Fibroblast of the aortic adventitia (primary cell): ENCODE results near the gene FBXO21. TPM values are rescaled to one million over a fixed set of nuclear protein-coding genes. Genes with fewer than 3 reads are reported as not detected.
"Not testable (repeated sequence)": the region's sequence is repeated elsewhere in the genome, so short reads cannot be mapped to it uniquely, and the experiment has no call there.

ENCODE experiments used
- DNase-seq: peaks from one replicate; pipeline ENCODE4 v3.0.0-alpha.2; 2010; ENCODE audit warnings: low read depth
- H3K4me3 ChIP-seq: 2 replicates; pipeline ENCODE4 v1.5.1; 2011; ENCODE audit warnings: low read depth, mild to moderate bottlenecking, control low read depth, low read length, moderate library complexity
- total RNA-seq: library from RNA; depleted of rRNA; stranded (reverse); fragments of >200 nt; gene quantifications from 2 replicates; pipeline ENCODE4 v1.2.3, GENCODE V29; 2012; ENCODE audit warnings: low replicate concordance
- TF ChIP-seq, protein P1 (sequence below): IDR thresholded peaks from 2 replicates; pipeline ENCODE4 v1.5.1; 2011; ENCODE audit warnings: mild to moderate bottlenecking, low read length, control low read depth, inconsistent platforms; ENCODE audit not compliant: insufficient read depth

FBXO21 gene
- total RNA-seq, 1 donor = 41.5 TPM

DNA sequence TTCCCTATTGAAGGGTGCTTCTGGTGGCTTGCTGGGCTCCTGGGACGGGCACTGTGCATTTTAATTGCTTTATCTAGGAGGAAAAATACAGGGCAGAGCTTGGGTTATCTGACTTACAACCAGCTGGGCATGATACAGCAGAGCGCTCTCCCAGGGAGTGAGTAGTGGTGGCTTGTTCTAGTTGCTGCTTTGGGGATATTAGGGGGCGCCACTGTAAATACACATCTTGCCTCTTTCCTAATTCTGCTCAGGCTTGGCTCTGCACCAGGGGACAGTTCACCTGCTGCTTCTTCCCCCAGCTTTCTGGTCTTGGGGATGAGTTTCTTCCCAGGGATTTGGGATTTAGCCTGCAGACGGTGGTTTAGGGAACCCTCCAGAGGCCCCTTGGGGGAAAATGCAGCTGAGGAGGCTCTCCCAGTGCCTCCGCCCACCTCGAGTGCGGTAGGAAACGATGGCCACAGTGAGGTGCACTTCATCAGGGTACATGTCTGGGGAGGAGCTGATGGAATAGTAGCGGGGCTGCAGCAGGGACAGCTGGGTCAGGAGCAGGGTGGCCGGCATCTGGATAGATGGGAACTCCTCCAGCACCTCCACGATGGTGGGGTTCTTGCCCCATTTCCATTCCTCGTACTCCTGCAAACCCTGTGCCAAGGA, 36.9 kb upstream of the FBXO21 start:
- no peak for DNase-seq
- TF ChIP-seq, protein P1, sequence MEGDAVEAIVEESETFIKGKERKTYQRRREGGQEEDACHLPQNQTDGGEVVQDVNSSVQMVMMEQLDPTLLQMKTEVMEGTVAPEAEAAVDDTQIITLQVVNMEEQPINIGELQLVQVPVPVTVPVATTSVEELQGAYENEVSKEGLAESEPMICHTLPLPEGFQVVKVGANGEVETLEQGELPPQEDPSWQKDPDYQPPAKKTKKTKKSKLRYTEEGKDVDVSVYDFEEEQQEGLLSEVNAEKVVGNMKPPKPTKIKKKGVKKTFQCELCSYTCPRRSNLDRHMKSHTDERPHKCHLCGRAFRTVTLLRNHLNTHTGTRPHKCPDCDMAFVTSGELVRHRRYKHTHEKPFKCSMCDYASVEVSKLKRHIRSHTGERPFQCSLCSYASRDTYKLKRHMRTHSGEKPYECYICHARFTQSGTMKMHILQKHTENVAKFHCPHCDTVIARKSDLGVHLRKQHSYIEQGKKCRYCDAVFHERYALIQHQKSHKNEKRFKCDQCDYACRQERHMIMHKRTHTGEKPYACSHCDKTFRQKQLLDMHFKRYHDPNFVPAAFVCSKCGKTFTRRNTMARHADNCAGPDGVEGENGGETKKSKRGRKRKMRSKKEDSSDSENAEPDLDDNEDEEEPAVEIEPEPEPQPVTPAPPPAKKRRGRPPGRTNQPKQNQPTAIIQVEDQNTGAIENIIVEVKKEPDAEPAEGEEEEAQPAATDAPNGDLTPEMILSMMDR = no peak
- H3K4me3 ChIP-seq = no peak overlapping the region

DNA sequence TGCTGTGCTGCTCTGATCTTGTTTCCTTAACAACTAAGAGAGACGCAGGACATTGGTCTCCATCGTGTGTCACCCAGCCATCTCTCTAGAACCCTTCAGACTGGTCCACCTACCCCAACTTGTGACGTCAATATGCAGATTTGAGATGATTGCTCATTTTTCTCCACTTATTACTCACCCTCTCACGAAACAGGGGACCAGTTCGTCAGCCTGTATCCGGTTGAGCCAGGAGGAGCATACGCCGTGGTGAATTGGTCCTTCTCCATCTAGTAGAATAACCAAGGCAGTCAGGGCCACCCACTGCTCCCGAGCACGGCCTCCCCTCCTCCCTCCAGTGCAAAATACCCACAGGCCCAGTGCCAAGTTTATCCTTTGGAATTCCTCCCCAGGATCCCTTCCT, 36.2 kb upstream of the FBXO21 start:
- H3K4me3 ChIP-seq = no peak overlapping the region
- TF ChIP-seq, protein P1 = no peak
- no peak for DNase-seq

DNA sequence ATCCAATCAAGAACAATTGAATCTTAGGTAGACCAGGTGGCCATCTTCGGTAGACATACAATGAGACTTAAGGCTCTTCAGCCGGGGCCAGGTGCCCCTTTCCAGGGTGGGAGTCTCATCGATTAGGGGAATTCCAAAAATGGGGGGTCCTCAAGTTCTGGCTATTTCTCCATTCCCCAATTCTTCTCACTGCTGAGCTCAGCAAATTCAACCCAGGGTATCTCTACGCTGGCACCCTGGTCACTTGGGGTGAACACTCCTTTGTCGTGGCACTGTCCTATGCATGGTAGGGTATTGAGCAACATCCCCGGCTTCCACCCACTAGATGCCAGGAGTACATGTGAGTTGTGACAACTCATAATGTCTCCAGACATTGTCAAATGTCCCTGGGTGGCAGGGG, 34.9 kb upstream of the FBXO21 start:
- DNase-seq = no peak
- TF ChIP-seq, protein P1 = no peak
- no peak overlapping the region for H3K4me3 ChIP-seq

DNA sequence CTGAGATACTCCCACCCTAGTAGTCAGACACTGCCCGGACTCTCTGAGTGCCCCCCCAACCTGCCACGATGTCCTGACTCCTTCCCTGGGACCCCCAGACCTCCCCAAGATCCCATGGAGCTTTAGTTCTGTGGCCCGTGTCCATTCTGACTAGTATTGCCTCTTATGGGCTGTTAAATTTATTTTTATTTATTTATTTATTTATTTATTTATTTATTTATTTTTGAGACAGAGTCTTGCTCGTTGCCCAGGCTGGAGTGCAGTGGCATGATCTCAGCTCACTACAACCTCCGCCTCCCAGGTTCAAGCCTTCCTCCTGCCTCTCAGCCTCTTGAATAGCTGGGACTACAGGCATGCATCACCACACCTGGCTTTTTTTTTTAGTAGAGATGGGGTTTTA, 30.7 kb upstream of the FBXO21 start:
- DNase-seq, H3K4me3 ChIP-seq: not testable (repeated sequence)

DNA sequence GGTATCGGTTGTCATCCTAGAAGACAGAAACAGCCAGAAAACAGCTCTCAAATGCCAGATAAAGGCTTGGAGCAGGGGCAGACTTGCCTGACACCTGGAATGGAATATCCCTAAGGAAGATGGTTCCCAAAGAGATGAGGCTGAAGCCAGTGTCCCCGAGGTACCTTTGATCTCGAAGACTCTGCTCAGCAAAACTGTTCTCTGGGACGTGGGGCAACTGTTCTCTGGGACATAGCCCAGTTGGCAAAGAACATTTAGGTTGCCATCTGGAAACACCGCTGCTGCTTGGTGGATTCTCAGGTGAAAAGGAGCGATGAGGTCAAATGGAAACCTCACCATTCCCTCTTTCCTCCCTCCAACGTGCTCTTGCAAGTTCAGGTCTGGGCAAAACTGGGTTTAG, 27.9 kb upstream of the FBXO21 start:
- TF ChIP-seq, protein P1 = no peak

DNA sequence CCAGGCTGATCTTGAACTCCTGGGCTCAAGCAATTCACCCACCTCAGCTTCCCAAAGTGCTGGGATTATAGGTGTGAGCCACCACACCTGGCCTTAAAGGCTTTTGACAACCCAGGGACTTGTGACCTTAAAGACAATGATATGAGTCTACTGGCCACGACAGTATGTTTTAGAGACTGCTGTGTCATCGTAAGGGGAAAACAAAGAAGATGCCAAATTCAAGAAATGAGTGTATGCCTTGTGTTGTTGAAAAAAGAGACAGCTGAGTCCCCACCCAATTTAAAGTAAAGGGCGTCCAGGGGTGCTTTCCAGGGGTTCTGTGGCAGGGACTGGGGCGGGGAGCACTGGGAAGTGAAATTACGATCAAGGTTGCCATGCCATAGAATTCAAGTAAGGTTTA, 26.4 kb upstream of the FBXO21 start:
- DNase-seq = no peak
- TF ChIP-seq, protein P1 = no peak
- H3K4me3 ChIP-seq = no peak overlapping the region

More for the DNA sequence above, 27.9 kb upstream of the FBXO21 start:
- no peak for DNase-seq
- H3K4me3 ChIP-seq = no peak overlapping the region

DNA sequence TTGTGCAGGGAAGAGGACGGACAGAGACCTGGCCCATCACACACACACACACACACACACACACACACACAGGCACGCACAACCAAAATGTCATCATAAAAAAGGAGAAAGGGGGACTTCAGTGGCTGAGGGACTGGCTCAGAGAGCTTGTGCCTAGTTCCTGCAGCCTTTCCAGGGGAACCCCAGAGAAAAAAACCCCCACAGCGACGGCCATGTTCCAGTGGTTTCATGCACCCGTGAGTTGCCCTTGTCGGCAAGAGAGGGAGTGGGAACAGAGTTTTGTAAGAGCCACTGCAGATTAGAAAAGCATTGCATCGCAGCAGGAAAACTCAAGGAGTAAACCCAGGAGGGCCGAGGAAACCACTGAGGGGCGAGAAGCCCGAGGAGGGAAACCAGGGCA, 24.5 kb upstream of the FBXO21 start:
- DNase-seq = no peak
- TF ChIP-seq, protein P1 = no peak
- H3K4me3 ChIP-seq = no peak overlapping the region
